ENCODE data around the gene MCRIP1.

DNA sequence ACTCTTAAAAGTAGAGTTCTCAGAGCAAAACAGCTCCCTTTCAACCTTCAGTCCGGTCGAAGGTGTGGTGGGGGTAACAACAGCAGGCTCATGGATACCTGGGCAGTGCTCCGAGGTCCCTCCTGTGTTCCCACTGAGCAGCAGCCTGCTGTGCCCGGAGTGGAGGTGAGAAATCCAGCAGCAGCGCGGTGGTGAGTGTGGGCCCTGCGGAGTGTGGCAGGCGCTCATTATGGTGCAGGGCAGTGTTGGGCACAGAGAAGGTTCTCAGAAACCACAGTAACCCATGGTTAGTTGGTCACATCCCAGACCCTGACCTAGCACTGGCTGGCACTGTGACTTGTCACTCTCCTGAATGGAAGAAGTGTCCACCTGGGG lies 32.3 kb upstream of the MCRIP1 start:
- TF ChIP-seq, protein P1, sequence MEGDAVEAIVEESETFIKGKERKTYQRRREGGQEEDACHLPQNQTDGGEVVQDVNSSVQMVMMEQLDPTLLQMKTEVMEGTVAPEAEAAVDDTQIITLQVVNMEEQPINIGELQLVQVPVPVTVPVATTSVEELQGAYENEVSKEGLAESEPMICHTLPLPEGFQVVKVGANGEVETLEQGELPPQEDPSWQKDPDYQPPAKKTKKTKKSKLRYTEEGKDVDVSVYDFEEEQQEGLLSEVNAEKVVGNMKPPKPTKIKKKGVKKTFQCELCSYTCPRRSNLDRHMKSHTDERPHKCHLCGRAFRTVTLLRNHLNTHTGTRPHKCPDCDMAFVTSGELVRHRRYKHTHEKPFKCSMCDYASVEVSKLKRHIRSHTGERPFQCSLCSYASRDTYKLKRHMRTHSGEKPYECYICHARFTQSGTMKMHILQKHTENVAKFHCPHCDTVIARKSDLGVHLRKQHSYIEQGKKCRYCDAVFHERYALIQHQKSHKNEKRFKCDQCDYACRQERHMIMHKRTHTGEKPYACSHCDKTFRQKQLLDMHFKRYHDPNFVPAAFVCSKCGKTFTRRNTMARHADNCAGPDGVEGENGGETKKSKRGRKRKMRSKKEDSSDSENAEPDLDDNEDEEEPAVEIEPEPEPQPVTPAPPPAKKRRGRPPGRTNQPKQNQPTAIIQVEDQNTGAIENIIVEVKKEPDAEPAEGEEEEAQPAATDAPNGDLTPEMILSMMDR (IDR thresholded peaks at IDR 0.05; ENCODE audit: low read depth, low read length), result no peak
- no peak for TF ChIP-seq EZH2phosphoT487 (IDR thresholded peaks at IDR 0.05; ENCODE audit: low read depth)

Data from OCI-LY3 (cell line).